ENCODE measurements around the gene KNDC1. TPM values are rescaled to one million over a fixed set of nuclear protein-coding genes. Genes with fewer than 3 reads are reported as not detected.

The KNDC1 gene
- polyA plus RNA-seq, 1 donor (not counting 4 experiments of a cell fraction or from before 2014, with no cell fraction given): 0.20 TPM

DNA sequence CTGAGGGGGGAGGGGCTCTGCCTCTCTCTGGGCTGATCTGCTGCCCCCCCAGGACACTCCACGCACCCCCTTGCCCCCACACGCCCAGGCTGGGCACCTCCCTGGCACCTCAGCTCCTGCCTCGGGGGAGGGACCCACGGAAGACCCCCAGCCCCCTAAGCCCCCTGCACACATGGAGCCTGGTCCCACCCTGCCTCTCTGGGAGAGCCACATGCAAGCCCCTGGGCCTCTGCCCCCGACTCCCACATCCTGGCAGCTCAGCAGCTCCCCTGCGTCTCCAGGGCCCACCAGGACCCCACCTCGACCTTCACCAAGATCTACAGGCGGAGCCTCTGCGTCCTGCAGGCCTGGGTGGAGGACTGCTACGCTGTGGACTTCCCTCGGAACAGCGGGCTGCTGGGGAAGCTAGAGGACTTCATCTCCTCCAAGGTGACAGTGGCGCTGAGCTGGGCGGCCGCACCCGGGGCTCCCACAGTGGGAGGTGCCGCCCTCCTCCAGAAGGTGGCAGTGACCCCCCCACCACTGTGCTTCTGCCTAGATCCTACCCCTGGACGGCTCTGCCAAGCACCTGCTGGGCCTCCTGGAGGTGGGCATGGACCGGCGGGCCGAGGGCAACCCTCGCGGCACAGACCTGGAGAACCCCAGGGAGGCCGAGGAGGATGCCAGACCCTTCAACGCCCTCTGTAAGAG is 51.3 kb downstream of the KNDC1 start:
- no peak overlapping the region for H3K4me3 ChIP-seq (ENCODE audit: control insufficient read depth in 2 of 3, extremely low read depth in 1 of 3, insufficient read depth in 2 of 3, low read depth in 1 of 3, low read length in 3 of 3)
- H3K79me2 ChIP-seq (ENCODE audit: control insufficient read depth, insufficient read depth, low read length): no peaks in the 10 kb centered on the region
- TF ChIP-seq, protein P1, sequence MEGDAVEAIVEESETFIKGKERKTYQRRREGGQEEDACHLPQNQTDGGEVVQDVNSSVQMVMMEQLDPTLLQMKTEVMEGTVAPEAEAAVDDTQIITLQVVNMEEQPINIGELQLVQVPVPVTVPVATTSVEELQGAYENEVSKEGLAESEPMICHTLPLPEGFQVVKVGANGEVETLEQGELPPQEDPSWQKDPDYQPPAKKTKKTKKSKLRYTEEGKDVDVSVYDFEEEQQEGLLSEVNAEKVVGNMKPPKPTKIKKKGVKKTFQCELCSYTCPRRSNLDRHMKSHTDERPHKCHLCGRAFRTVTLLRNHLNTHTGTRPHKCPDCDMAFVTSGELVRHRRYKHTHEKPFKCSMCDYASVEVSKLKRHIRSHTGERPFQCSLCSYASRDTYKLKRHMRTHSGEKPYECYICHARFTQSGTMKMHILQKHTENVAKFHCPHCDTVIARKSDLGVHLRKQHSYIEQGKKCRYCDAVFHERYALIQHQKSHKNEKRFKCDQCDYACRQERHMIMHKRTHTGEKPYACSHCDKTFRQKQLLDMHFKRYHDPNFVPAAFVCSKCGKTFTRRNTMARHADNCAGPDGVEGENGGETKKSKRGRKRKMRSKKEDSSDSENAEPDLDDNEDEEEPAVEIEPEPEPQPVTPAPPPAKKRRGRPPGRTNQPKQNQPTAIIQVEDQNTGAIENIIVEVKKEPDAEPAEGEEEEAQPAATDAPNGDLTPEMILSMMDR (optimal IDR thresholded peaks at IDR 0.05 in 1 of 3, IDR thresholded peaks at IDR 0.05 in 1 of 3, conservative IDR thresholded peaks at IDR 0.05 in 1 of 3; ENCODE audit: extremely low read depth in 1 of 3, insufficient read depth in 2 of 3, low read length in 3 of 3): no peak
- TF ChIP-seq EZH2 (IDR thresholded peaks at IDR 0.05; ENCODE audit: low read length): no peak
- dilution Hi-C loops (cut with MboI; ENCODE audit: extremely low pct_ligation_motif_present, low sequenced_read_pairs): no loop called here
- no peaks in the 10 kb centered on the region for H3K9me1 ChIP-seq (ENCODE audit: control insufficient read depth, extremely low read depth, insufficient read depth, low read length)
- peaks cover 13% of the 10 kb centered on the region for H3K27me3 ChIP-seq (ENCODE audit: control insufficient read depth, extremely low read depth, insufficient read depth, low read length)
- H3K27ac ChIP-seq (ENCODE audit: control insufficient read depth, insufficient read depth, low read length): no peak overlapping the region
- DNase-seq (ENCODE audit: low read depth, low spot score) (no peak), FAIRE-seq (no peak)
- H3K9ac ChIP-seq (ENCODE audit: control insufficient read depth, extremely low read depth, insufficient read depth, low read length): no peak overlapping the region
- no peaks in the 10 kb centered on the region for H3K9me3 ChIP-seq (ENCODE audit: control insufficient read depth, low read depth, low read length)
- no peaks in the 10 kb centered on the region for H3K36me3 ChIP-seq (ENCODE audit: control insufficient read depth in 2 of 2, extremely low read depth in 1 of 2, insufficient read depth in 2 of 2, low read length in 2 of 2)
- no peak overlapping the region for H3K4me2 ChIP-seq (ENCODE audit: control insufficient read depth, extremely low read depth, insufficient read depth, low read depth, low read length)
- no peaks in the 10 kb centered on the region for H3K4me1 ChIP-seq (ENCODE audit: control insufficient read depth, extremely low read depth, insufficient read depth, low read length)
- H2AFZ ChIP-seq (ENCODE audit: control insufficient read depth, low read length): no peak overlapping the region
- H4K20me1 ChIP-seq (ENCODE audit: control insufficient read depth, extremely low read depth, insufficient read depth, low read length): no peaks in the 10 kb centered on the region

DNA sequence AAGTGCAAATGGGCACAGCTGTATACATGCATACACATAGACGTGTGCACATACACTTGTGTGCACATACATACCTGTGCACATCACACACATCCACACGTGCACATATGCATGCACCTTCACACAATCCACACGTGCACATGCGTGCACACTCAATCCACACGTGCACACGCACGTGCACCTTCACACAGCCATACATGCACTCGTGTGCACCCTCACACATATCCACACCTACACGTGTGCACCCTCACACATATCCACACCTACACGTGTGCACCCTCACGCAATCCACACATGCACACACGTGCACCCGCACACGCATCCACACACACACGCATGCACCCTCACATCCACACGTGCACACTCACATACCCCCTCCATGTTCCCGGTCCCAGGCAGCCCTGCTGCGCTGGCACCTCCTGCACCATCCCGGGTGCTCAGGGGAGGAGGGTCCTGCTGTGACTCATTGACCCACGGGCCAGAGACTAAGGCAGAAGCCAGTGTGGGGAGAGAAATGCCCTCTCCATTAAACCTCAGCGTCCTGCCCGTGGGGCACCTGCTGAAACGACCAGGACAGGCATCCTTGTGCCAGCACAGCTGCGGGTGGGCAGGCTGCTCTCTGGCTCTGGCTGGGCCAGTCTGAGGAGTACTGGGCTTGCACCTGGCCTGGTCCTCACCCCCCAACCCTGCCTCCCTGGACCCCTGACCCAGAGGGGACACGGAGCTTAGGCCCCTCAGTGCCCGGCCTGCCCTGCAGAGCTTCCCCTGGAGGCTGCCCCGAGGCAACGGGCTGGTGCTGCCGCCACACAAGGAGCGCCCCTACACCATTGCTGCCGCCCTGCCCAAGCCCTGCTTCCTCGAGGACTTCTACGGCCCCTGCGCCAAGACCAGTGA is 52.2 kb downstream of the KNDC1 start:
- DNase-seq (ENCODE audit: low read depth, low spot score) (no peak), FAIRE-seq (no peak)
- Histone ChIP-seq H3K27ac (ENCODE audit: control insufficient read depth, insufficient read depth, low read length) (no peak overlapping the region), H3K9ac (ENCODE audit: control insufficient read depth, extremely low read depth, insufficient read depth, low read length) (no peak overlapping the region), H3K79me2 (ENCODE audit: control insufficient read depth, insufficient read depth, low read length) (no peaks in the 10 kb centered on the region), H3K36me3 (ENCODE audit: control insufficient read depth in 2 of 2, extremely low read depth in 1 of 2, insufficient read depth in 2 of 2, low read length in 2 of 2) (no peaks in the 10 kb centered on the region), H3K9me1 (ENCODE audit: control insufficient read depth, extremely low read depth, insufficient read depth, low read length) (no peaks in the 10 kb centered on the region), H3K9me3 (ENCODE audit: control insufficient read depth, low read depth, low read length) (no peaks in the 10 kb centered on the region), H3K4me2 (ENCODE audit: control insufficient read depth, extremely low read depth, insufficient read depth, low read depth, low read length) (no peak overlapping the region), H2AFZ (ENCODE audit: control insufficient read depth, low read length) (no peak overlapping the region), H4K20me1 (ENCODE audit: control insufficient read depth, extremely low read depth, insufficient read depth, low read length) (no peaks in the 10 kb centered on the region), H3K4me1 (ENCODE audit: control insufficient read depth, extremely low read depth, insufficient read depth, low read length) (no peaks in the 10 kb centered on the region), H3K4me3 (ENCODE audit: control insufficient read depth in 2 of 3, extremely low read depth in 1 of 3, insufficient read depth in 2 of 3, low read depth in 1 of 3, low read length in 3 of 3) (no peak overlapping the region), H3K27me3 (ENCODE audit: control insufficient read depth, extremely low read depth, insufficient read depth, low read length) (peaks cover 4% of the 10 kb centered on the region)
- dilution Hi-C loops (cut with MboI; ENCODE audit: extremely low pct_ligation_motif_present, low sequenced_read_pairs): no loop called here
- TF ChIP-seq, protein P1 (optimal IDR thresholded peaks at IDR 0.05 in 1 of 3, IDR thresholded peaks at IDR 0.05 in 1 of 3, conservative IDR thresholded peaks at IDR 0.05 in 1 of 3; ENCODE audit: extremely low read depth in 1 of 3, insufficient read depth in 2 of 3, low read length in 3 of 3): no peak
- no peak for TF ChIP-seq EZH2 (IDR thresholded peaks at IDR 0.05; ENCODE audit: low read length)
